Panc1 (cell line): ENCODE results near the gene CENPC. TPM values are rescaled to one million over a fixed set of nuclear protein-coding genes. Genes with fewer than 3 reads are reported as not detected.

Source experiments
- ATAC-seq: fragments of 200-7000 bp; cut with Tn5 transposase; 2 replicates; pipeline ENCODE4 v1.9.1; 2020; ENCODE audit warnings: mild to moderate bottlenecking, moderate library complexity
- Bru-seq: library from RNA; stranded (reverse); fragments of 400-500 nt; gene quantifications from one replicate; lab custom pipeline; 2021; lab: Mats Ljungman, UMichigan
- BruChase-seq, 2 experiments: library from RNA; stranded (reverse); fragments of 400-500 nt; gene quantifications; one replicate each; lab custom pipeline; 2021; lab: Mats Ljungman, UMichigan
- BruUV-seq: library from RNA; stranded (reverse); fragments of 400-500 nt; replicated peaks from 2 replicates; lab custom pipeline; 2021; lab: Mats Ljungman, UMichigan
- CTCF ChIA-PET: fragments of 300-600 bp; sonication (Branson Sonifier 250); formaldehyde crosslinking; loops from one replicate; lab custom pipeline; 2022; ENCODE audit warnings: antibody characterized with exemption; lab: Charles Lee
- POLR2A ChIA-PET: fragments of 300-600 bp; sonication (Branson Sonifier 250); formaldehyde crosslinking; loops from one replicate; lab custom pipeline; 2022; ENCODE audit warnings: antibody characterized with exemption; lab: Charles Lee
- DNase-seq: peaks from one replicate; pipeline ENCODE4 v3.0.0-alpha.2; 2010; ENCODE audit warnings: low read depth, low spot score
- H3K27ac ChIP-seq: 2 replicates; pipeline ENCODE4 v1.5.1; 2011; ENCODE audit warnings: mild to moderate bottlenecking, low read length, inconsistent platforms
- H3K27me3 ChIP-seq: fragments of 200-500 bp; sonication (Bioruptor generic); 2 replicates; pipeline ENCODE4 v1.6.0; 2014; ENCODE audit warnings: low read length, inconsistent platforms; ENCODE audit not compliant: control insufficient read depth, insufficient read depth
- H3K36me3 ChIP-seq: fragments of 200-500 bp; sonication (Bioruptor generic); 2 replicates; pipeline ENCODE4 v1.5.1; 2014; ENCODE audit warnings: inconsistent platforms, mild to moderate bottlenecking, low read length, moderate library complexity; ENCODE audit not compliant: control insufficient read depth, insufficient read depth
- H3K4me1 ChIP-seq: 2 replicates; pipeline ENCODE4 v1.5.1; 2011; ENCODE audit warnings: inconsistent platforms, mild to moderate bottlenecking, low read length, moderate library complexity; ENCODE audit not compliant: control insufficient read depth, insufficient read depth
- H3K4me3 ChIP-seq, 2 experiments: 2 replicates each; pipeline ENCODE4 v1.5.1; 2011 to 2012; ENCODE audit warnings: low read depth in 2 of 2, low read length in 2 of 2, mild to moderate bottlenecking in 2 of 2, inconsistent platforms in 1 of 2, moderate library complexity in 1 of 2
- H3K9me3 ChIP-seq: fragments of 200-500 bp; sonication (Bioruptor generic); 2 replicates; pipeline ENCODE4 v1.5.1; 2014; ENCODE audit warnings: low read depth, mild to moderate bottlenecking, inconsistent platforms, low read length, moderate library complexity; ENCODE audit not compliant: control insufficient read depth, insufficient read depth
- POLR2AphosphoS5 ChIP-seq: IDR thresholded peaks from 2 replicates; pipeline ENCODE4 v1.6.1; 2012; ENCODE audit warnings: mild to moderate bottlenecking, low read depth, low read length, moderate library complexity
- SIN3A ChIP-seq: IDR thresholded peaks from 2 replicates; pipeline ENCODE4 v1.6.1; 2012; ENCODE audit warnings: low read depth, mild to moderate bottlenecking, low read length, moderate library complexity, borderline replicate concordance; ENCODE audit not compliant: insufficient read depth
- TCF7L2 ChIP-seq: IDR thresholded peaks from 2 replicates; pipeline ENCODE4 v1.6.1; 2011; ENCODE audit warnings: mild to moderate bottlenecking, low read depth, low read length, inconsistent platforms
- in situ Hi-C: cut with HindIII; loops from 2 replicates; pipeline ENCODE4 v1.10.0; 2016; ENCODE audit warnings: low sequenced_read_pairs, low pct_unique_long_range_greater_than_20kb
- intact Hi-C: fragments of 100-400 bp; cut with micrococcal nuclease; formaldehyde crosslinking; loops from one replicate; pipeline ENCODE4 v1.10.0; 2022; ENCODE audit not compliant: unreplicated experiment
- long read RNA-seq: library from polyadenylated mRNA; unstranded; transcript quantifications from one replicate; pipeline ENCODE4 v2.0.0, GENCODE V29; 2021; ENCODE audit not compliant: unreplicated experiment
- polyA plus RNA-seq: library from polyadenylated mRNA; unstranded; fragments of >200 nt; gene quantifications from one replicate; pipeline ENCODE4 v1.2.1, GENCODE V29; 2012; ENCODE audit warnings: missing spikeins; ENCODE audit not compliant: insufficient read length
- total RNA-seq: library from RNA; stranded (reverse); gene quantifications from one replicate; pipeline ENCODE4 v1.2.1, GENCODE V29; 2021; ENCODE audit not compliant: unreplicated experiment
- TF ChIP-seq, protein P1 (sequence below), 2 experiments: IDR thresholded peaks; 2 replicates each; pipeline ENCODE4 v1.6.1; 2011 to 2012; ENCODE audit warnings: low read depth in 2 of 2, control low read depth in 1 of 2, low read length in 1 of 2, mild to moderate bottlenecking in 1 of 2, moderate library complexity in 1 of 2; ENCODE audit not compliant: insufficient read depth in 1 of 2
- TF ChIP-seq, protein P2 (sequence below): fragments of 450-650 bp; IDR thresholded peaks from 2 replicates; pipeline ENCODE4 v1.5.1; 2017; ENCODE audit warnings: mild to moderate bottlenecking

CENPC gene, protein sequence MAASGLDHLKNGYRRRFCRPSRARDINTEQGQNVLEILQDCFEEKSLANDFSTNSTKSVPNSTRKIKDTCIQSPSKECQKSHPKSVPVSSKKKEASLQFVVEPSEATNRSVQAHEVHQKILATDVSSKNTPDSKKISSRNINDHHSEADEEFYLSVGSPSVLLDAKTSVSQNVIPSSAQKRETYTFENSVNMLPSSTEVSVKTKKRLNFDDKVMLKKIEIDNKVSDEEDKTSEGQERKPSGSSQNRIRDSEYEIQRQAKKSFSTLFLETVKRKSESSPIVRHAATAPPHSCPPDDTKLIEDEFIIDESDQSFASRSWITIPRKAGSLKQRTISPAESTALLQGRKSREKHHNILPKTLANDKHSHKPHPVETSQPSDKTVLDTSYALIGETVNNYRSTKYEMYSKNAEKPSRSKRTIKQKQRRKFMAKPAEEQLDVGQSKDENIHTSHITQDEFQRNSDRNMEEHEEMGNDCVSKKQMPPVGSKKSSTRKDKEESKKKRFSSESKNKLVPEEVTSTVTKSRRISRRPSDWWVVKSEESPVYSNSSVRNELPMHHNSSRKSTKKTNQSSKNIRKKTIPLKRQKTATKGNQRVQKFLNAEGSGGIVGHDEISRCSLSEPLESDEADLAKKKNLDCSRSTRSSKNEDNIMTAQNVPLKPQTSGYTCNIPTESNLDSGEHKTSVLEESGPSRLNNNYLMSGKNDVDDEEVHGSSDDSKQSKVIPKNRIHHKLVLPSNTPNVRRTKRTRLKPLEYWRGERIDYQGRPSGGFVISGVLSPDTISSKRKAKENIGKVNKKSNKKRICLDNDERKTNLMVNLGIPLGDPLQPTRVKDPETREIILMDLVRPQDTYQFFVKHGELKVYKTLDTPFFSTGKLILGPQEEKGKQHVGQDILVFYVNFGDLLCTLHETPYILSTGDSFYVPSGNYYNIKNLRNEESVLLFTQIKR
- total RNA-seq (10.1 TPM), Bru-seq, nascent RNA (percentile 79 among the genes with signal in this experiment), BruChase-seq, experiment 1, labeled RNA remaining after a 2-hour chase (percentile 64 among the genes with signal in this experiment), BruChase-seq, experiment 2, labeled RNA remaining after a 6-hour chase (percentile 54 among the genes with signal in this experiment)
- 3.7 TPM for polyA plus RNA-seq
- long read RNA-seq, full-length matches to known transcripts: 8 of 20 reads
- long read RNA-seq, partial matches to known transcripts: 8 of 20 reads
- long read RNA-seq, other reads (novel, unspliced or antisense): 4 of 20 reads

DNA sequence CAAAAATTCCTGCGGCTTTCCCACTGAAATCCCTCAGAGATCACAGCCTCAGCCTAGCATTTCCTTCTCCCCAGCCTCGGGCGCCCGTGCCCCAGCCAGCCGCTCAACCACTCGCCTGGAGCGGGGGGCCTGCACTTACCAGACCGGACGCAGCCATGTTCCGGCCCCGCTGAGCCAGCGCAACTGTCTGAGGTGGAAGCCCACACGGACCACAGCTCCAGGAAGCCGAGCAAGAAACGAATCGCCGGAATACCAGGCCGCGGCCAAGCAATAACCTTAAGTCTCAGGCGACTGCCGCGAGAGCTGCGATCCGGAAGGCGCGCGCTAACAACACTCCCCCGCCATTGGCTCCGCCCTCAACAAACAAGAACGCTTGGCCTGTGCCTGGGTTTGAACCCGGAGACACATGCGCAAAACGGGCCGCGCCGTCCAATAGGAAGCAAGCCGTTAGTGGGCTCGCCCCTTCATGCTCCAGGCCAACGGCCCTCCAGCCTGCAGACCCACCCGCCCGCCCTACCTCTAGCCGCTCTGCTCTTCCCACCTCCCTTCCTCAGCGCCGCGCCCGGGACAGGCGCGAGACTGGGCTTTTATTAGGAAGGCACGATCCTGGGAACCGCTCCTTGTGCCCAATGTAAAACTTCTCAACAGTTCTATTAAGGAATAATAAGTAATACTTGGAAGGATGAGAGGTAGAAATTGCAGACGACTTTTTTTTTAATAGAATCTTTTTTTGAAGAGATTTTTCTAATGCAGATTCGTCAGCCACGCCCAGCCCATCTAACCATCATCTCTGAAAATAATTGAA, at the start of gene CENPC:
Gene CENPC, minus strand, starts transcription at position 305 of the 805 bp plus-strand sequence. Its CDS starts 148 bp downstream, at position 157.
- Histone ChIP-seq H3K9me3 (no peaks in the 10 kb centered on the region), H3K36me3 (peaks cover 8% of the 10 kb centered on the region), H3K4me3 (peak within 1 kb of the TSS; percentile 92 to 95), H3K4me1 (peaks cover 3% of the 10 kb centered on the region; the same call in 1 of the 2 replicates), H3K27me3 (no peaks in the 10 kb centered on the region), H3K27ac (peak within 1 kb of the TSS; percentile 91)
- intact Hi-C loops (loop anchor here (5.0 kb wide), 2 partner anchors 367 to 632 kb away; no protein-coding TSS in a partner anchor), in situ Hi-C loops (no loop called here)
- no TSS peak for BruUV-seq
- POLR2A ChIA-PET: no interaction called here
- DNase-seq (peak; percentile 72), ATAC-seq (peak; percentile 100)
- TF ChIP-seq SIN3A (0 out of 2 replicates have a peak, but pooled peaks have one; percentile 46), TCF7L2 (no peak), POLR2AphosphoS5 (peak; percentile 72)
- CTCF ChIA-PET: no interaction called here

DNA sequence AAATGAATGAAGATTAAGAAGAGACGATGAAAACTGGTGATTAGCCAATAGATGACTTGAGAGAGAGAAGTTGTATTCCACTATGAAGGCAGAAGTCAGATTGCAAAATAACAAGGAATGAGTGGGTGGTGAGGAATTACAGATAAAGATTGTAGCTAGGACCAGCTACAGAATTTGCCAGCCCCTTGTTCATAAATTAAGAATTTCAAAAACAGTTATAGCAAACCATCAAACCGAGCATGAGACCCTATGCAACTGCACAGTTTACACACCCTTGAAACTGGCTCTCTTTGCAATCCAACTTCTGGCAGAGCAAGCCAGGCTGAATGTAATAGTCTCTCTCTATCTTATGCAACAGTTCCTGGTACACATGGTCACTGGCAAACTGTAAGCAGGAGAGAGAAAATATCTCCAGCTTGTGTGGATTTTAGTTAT, 48.5 kb upstream of the CENPC start:
- no peak overlapping the region for H3K4me3 ChIP-seq
- DNase-seq (no peak), ATAC-seq (no peak)
- ChIA-PET POLR2A (no interaction called here), CTCF (no interaction called here)
- no peaks in the 10 kb centered on the region for H3K36me3 ChIP-seq
- intact Hi-C loops: no loop called here
- peaks cover 5% of the 10 kb centered on the region; the same call in 1 of the 2 replicates for H3K27me3 ChIP-seq
- TF ChIP-seq POLR2AphosphoS5 (no peak), SIN3A (no peak), TCF7L2 (no peak)
- TF ChIP-seq, protein P1, sequence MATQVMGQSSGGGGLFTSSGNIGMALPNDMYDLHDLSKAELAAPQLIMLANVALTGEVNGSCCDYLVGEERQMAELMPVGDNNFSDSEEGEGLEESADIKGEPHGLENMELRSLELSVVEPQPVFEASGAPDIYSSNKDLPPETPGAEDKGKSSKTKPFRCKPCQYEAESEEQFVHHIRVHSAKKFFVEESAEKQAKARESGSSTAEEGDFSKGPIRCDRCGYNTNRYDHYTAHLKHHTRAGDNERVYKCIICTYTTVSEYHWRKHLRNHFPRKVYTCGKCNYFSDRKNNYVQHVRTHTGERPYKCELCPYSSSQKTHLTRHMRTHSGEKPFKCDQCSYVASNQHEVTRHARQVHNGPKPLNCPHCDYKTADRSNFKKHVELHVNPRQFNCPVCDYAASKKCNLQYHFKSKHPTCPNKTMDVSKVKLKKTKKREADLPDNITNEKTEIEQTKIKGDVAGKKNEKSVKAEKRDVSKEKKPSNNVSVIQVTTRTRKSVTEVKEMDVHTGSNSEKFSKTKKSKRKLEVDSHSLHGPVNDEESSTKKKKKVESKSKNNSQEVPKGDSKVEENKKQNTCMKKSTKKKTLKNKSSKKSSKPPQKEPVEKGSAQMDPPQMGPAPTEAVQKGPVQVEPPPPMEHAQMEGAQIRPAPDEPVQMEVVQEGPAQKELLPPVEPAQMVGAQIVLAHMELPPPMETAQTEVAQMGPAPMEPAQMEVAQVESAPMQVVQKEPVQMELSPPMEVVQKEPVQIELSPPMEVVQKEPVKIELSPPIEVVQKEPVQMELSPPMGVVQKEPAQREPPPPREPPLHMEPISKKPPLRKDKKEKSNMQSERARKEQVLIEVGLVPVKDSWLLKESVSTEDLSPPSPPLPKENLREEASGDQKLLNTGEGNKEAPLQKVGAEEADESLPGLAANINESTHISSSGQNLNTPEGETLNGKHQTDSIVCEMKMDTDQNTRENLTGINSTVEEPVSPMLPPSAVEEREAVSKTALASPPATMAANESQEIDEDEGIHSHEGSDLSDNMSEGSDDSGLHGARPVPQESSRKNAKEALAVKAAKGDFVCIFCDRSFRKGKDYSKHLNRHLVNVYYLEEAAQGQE (IDR thresholded peaks at IDR 0.05; ENCODE audit: insufficient read depth in 1 of 2, low read depth in 2 of 2, low read length in 1 of 2): no peak
- TF ChIP-seq, protein P2, sequence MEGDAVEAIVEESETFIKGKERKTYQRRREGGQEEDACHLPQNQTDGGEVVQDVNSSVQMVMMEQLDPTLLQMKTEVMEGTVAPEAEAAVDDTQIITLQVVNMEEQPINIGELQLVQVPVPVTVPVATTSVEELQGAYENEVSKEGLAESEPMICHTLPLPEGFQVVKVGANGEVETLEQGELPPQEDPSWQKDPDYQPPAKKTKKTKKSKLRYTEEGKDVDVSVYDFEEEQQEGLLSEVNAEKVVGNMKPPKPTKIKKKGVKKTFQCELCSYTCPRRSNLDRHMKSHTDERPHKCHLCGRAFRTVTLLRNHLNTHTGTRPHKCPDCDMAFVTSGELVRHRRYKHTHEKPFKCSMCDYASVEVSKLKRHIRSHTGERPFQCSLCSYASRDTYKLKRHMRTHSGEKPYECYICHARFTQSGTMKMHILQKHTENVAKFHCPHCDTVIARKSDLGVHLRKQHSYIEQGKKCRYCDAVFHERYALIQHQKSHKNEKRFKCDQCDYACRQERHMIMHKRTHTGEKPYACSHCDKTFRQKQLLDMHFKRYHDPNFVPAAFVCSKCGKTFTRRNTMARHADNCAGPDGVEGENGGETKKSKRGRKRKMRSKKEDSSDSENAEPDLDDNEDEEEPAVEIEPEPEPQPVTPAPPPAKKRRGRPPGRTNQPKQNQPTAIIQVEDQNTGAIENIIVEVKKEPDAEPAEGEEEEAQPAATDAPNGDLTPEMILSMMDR: no peak
- in situ Hi-C loops: no loop called here
- no TSS peak for BruUV-seq
- H3K27ac ChIP-seq: no peak overlapping the region
- no peaks in the 10 kb centered on the region for H3K9me3 ChIP-seq
- H3K4me1 ChIP-seq: no peaks in the 10 kb centered on the region
